HG03432 (cell line): ENCODE data around the gene CEACAM4.
A peak's percentile ranks its signal among the peaks of the same experiment; 100 is the strongest.

ENCODE experiments used
- ATAC-seq: cut with Tn5 transposase; IDR thresholded peaks from one replicate; pipeline ENCODE4 v1.9.1; 2021; ENCODE audit warnings: mild to moderate bottlenecking, moderate library complexity; ENCODE audit not compliant: unreplicated experiment

The CEACAM4 gene

GRCh38 chr19:41617941-41618730 is 8.7 kb downstream of the CEACAM4 start:
- no peak for ATAC-seq

GRCh38 chr19:41616792-41617621 is 9.9 kb downstream of the CEACAM4 start:
- ATAC-seq: no peak

- ATAC-seq: no peak
Measured at GRCh38 chr19:41615207-41615606, 11.7 kb downstream of the CEACAM4 start.

GRCh38 chr19:41612483-41612882 is 14.4 kb downstream of the CEACAM4 start:
- ATAC-seq: no peak

GRCh38 chr19:41610789-41611188 is 16.1 kb downstream of the CEACAM4 start:
- ATAC-seq: no peak

GRCh38 chr19:41607668-41608067 is 19.2 kb downstream of the CEACAM4 start:
- ATAC-seq: no peak

- no peak for ATAC-seq
Measured at GRCh38 chr19:41606215-41606837, 20.5 kb downstream of the CEACAM4 start.

- ATAC-seq: no peak
Measured at GRCh38 chr19:41604831-41605230, 22.0 kb downstream of the CEACAM4 start.

GRCh38 chr19:41601771-41602170 is 25.1 kb downstream of the CEACAM4 start:
- no peak for ATAC-seq

GRCh38 chr19:41599175-41599966 is 27.5 kb downstream of the CEACAM4 start:
- ATAC-seq: no peak

GRCh38 chr19:41597600-41598041 is 29.3 kb downstream of the CEACAM4 start:
- ATAC-seq: no peak

- no peak for ATAC-seq
Measured at GRCh38 chr19:41595890-41596280, 31.0 kb downstream of the CEACAM4 start.

GRCh38 chr19:41595258-41595889 is 31.5 kb downstream of the CEACAM4 start:
- ATAC-seq: peak; percentile 47

- ATAC-seq: no peak
Measured at GRCh38 chr19:41591951-41592562, 34.8 kb downstream of the CEACAM4 start.

- no peak for ATAC-seq
Measured at GRCh38 chr19:41590936-41591335, 35.9 kb downstream of the CEACAM4 start.

GRCh38 chr19:41589371-41589770 is 37.5 kb downstream of the CEACAM4 start:
- ATAC-seq: no peak

GRCh38 chr19:41588497-41589209 is 38.2 kb downstream of the CEACAM4 start:
- ATAC-seq: no peak

GRCh38 chr19:41587838-41588210 is 39.0 kb downstream of the CEACAM4 start:
- ATAC-seq: no peak

- ATAC-seq: no peak
Measured at GRCh38 chr19:41587101-41587837, 39.6 kb downstream of the CEACAM4 start.
